Thoracic aorta (tissue), 2 donors: ENCODE results near the gene UTY. TPM values are rescaled to one million over a fixed set of nuclear protein-coding genes. Genes with fewer than 3 reads are reported as not detected.

Experiments
- ATAC-seq: fragments of 150-250 bp; one replicate; pipeline ENCODE4 v1.8.0; 2017; ENCODE audit warnings: low read depth; ENCODE audit not compliant: insufficient number of reproducible peaks, low FRiP score
- DNase-seq: peaks from one replicate; pipeline ENCODE4 v3.0.0-alpha.2; 2020; ENCODE audit warnings: low spot score
- H3K27ac ChIP-seq, 2 donors: fragments of 200-600 bp; sonication (generic); 1 replicate in 1 of 2; 2 replicates in 1 of 2; pipeline ENCODE4 v1.5.1; 2016; ENCODE audit warnings: mild to moderate bottlenecking in 2 of 2, moderate library complexity in 2 of 2
- H3K27me3 ChIP-seq: fragments of 200-600 bp; sonication (generic); replicated peaks from 2 replicates; pipeline ENCODE4 v1.6.0; 2016; ENCODE audit warnings: mild to moderate bottlenecking; ENCODE audit not compliant: insufficient read depth
- H3K36me3 ChIP-seq: fragments of 200-600 bp; sonication (generic); one replicate; pipeline ENCODE4 v1.5.1; 2016
- H3K4me1 ChIP-seq, 2 donors: fragments of 200-600 bp; sonication (generic); 1 replicate in 1 of 2; 2 replicates in 1 of 2; pipeline versions ENCODE4 v1.5.1 to v1.6.0; 2016; ENCODE audit warnings: low read depth in 2 of 2, mild to moderate bottlenecking in 1 of 2; ENCODE audit not compliant: control insufficient read depth in 1 of 2
- H3K4me3 ChIP-seq: fragments of 200-600 bp; sonication (generic); 2 replicates; pipeline ENCODE4 v1.5.1; 2016; ENCODE audit warnings: mild to moderate bottlenecking
- H3K9me3 ChIP-seq: fragments of 200-600 bp; sonication (generic); 2 replicates; pipeline ENCODE4 v1.5.1; 2016
- CTCF ChIP-seq: fragments of 200-600 bp; sonication (generic); IDR thresholded peaks from one replicate; pipeline ENCODE4 v1.5.1; 2019; ENCODE audit warnings: antibody characterized with exemption
- total RNA-seq, 2 donors: library from RNA; depleted of rRNA; stranded (reverse); fragments of >200 nt; gene quantifications; one replicate each; pipeline versions ENCODE4 v1.1.0 to v1.2.3, GENCODE V29; 2016

The UTY gene
- total RNA-seq, 2 donors from 2014 or later, result 20.3 to 58.1 TPM

GRCh38 chrY:13243716-13244115 lies 236.1 kb downstream of the UTY start:
- Histone ChIP-seq H3K4me3 (no peak overlapping the region), H3K4me1 (no peaks in the 10 kb centered on the region), H3K27me3 (no peaks in the 10 kb centered on the region), H3K27ac (no peak overlapping the region), H3K9me3 (no peaks in the 10 kb centered on the region), H3K36me3 (no peaks in the 10 kb centered on the region)
- no peak for ATAC-seq
- no peak for DNase-seq
- TF ChIP-seq CTCF, result no peak

- no peak for TF ChIP-seq CTCF
- peaks cover 7% of the 10 kb centered on the region for H3K36me3 ChIP-seq
- no peak overlapping the region for H3K27ac ChIP-seq
- no peaks in the 10 kb centered on the region for H3K4me1 ChIP-seq
- H3K27me3 ChIP-seq, result no peaks in the 10 kb centered on the region
- no peaks in the 10 kb centered on the region for H3K9me3 ChIP-seq
- H3K4me3 ChIP-seq, result no peak overlapping the region
- ATAC-seq (no peak), DNase-seq (no peak)
These were observed 245.9 kb downstream of the UTY start for GRCh38 chrY:13233901-13234300.

GRCh38 chrY:13233118-13233517 lies 246.7 kb downstream of the UTY start:
- no peaks in the 10 kb centered on the region for H3K27me3 ChIP-seq
- no peak overlapping the region for H3K4me3 ChIP-seq
- H3K27ac ChIP-seq, result no peak overlapping the region
- no peaks in the 10 kb centered on the region for H3K9me3 ChIP-seq
- no peak for TF ChIP-seq CTCF
- peaks cover 7% of the 10 kb centered on the region for H3K36me3 ChIP-seq
- no peak for DNase-seq
- no peak for ATAC-seq
- H3K4me1 ChIP-seq, result no peaks in the 10 kb centered on the region

- H3K4me3 ChIP-seq, result no peak overlapping the region
- no peak for ATAC-seq
- H3K36me3 ChIP-seq, result no peaks in the 10 kb centered on the region
- H3K27me3 ChIP-seq, result no peaks in the 10 kb centered on the region
- no peaks in the 10 kb centered on the region for H3K9me3 ChIP-seq
- H3K27ac ChIP-seq, result no peak overlapping the region
- H3K4me1 ChIP-seq, result no peaks in the 10 kb centered on the region
- DNase-seq, result no peak
- no peak for TF ChIP-seq CTCF
These were observed 252.4 kb downstream of the UTY start for GRCh38 chrY:13227354-13227953.

- no peaks in the 10 kb centered on the region for H3K36me3 ChIP-seq
- no peak overlapping the region for H3K4me3 ChIP-seq
- no peaks in the 10 kb centered on the region for H3K27me3 ChIP-seq
- ATAC-seq (no peak), DNase-seq (no peak)
- no peak for TF ChIP-seq CTCF
- no peaks in the 10 kb centered on the region for H3K4me1 ChIP-seq
- no peak overlapping the region for H3K27ac ChIP-seq
- H3K9me3 ChIP-seq, result no peaks in the 10 kb centered on the region
These were observed 268.7 kb downstream of the UTY start for GRCh38 chrY:13210961-13211646.
